HG03196 (cell line): ENCODE results near the gene TPPP2.
"Not testable (repeated sequence)": the region's sequence is repeated elsewhere in the genome, so short reads cannot be mapped to it uniquely, and the experiment has no call there.

Experiments
- ATAC-seq: cut with Tn5 transposase; IDR thresholded peaks from one replicate; pipeline ENCODE4 v1.9.1; 2021; ENCODE audit not compliant: unreplicated experiment

The TPPP2 gene

DNA sequence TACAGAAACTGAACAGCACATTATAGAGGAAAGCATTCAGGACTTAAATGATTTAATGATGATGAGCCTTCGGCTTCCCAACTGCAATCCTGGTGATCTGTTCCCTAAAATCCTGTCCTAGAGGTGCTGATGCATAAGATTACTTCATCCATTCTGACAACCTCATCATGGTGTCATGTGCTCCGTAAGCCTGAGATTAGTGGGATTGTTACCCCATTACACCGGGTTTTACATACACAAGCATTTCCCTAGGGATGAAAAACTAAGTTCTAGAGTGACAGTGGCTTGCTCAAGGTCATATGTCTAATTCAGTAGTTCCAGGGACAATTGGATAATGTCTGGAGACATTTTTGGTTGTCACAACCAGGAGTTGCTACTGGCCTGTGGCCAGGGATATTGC, 7.1 kb downstream of the TPPP2 start:
- ATAC-seq: no peak

DNA sequence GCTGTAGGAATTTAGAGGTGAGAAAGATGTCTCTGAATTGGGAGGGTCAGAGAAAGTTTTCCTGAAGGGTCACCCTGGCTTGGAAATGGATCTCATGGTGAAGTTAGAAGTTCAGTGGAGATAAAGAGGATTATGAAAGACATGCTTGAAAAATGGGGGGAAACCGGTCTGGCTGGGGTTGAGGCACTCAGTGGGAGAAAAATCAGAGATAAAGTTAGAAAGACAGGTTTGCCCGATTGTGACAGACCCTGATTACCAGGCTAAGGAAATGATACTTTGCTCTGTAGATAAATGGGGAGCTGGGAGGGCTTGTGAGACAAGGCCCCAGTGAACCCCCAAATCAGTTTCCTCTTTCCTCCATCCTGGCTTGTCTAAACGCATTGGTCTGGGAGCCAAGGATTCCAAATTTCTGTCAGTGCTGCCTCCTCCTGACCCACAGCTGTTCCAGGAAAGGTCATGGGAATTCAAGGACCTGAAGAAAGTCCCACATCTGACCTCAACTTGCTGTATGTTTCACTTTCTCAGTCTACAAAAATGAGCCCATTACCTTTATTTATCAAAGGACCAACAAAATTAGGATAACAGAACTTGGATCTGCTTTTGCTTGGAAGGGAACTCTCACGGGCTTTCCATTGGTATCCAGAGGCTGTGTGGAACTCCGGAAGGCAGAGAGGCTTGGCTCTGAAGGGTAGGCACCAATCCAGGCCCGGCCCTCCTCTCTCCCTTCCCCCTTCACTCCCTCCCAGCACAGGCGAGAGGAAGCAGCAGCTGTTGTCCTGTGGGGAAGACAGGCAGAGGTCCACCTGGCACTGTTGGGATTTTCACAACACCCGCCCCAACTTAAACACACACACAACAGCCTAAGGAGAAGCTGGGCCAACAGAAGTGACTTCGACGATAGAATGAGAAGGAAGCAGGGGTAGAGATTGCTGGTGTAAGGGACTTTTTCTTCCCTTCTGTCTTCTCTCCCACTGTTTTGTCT, 8.7 kb downstream of the TPPP2 start:
- ATAC-seq: no peak

DNA sequence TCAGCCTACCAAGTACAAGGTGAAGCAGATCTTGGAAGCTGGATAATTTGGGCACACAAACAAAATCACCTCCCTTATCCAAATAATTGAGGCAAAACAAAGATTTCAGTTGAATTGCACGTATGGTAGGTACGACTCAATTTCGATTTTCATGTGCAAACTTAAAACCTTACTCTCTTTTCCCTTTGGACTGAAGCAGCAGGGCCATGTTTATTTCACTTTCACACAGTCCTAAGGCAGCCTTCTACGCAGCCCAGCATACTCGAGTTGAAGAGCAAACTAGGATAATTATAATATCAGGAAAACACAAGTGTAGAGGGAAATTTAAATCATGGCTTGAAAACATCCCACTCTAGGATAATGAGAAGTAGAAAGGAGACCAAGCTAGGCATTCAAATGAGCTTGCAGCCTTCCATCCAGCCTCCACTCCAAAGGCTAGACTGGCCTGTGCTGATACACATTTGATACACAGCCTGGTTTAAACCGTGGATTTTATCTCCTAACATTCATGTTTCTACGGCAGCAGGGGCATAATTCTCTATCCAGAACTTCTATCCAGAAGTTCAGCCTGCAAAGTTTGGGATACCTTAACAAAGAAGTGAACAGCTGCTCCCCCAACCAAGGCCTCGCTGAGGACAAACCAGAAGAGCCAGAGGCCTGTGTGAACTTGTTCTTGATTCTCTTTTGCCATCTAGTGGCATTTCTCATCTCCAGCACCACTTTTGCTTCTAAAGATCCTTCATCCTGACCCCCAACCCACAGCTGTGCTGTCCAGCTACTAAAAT, 9.8 kb downstream of the TPPP2 start:
- ATAC-seq: no peak

DNA sequence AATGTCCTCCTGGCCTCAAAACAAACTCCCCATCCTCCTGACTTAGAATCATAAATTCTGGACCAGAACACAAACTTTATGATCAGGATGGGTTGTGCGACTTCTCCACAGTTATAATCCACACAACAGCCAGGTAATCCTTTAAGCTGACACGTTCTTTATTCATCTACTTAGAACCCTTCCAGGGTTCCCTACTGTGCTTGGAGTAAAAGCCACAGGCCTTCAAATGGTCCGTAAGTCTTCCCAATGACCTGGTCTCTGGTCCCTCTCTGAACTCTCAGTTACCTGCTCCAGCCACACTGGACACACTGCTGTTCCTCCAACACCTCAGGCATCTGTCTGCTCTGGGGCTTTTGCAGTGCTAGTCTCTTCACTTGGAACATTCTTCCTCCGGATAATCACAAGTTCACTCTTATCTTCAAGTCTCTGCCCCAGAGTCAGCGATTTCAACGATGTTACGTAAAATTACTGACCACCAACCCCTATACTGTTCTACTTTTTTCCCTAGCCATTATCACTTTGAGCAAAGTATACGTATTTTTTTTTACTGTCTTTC, 10.4 kb downstream of the TPPP2 start:
- ATAC-seq: no peak

DNA sequence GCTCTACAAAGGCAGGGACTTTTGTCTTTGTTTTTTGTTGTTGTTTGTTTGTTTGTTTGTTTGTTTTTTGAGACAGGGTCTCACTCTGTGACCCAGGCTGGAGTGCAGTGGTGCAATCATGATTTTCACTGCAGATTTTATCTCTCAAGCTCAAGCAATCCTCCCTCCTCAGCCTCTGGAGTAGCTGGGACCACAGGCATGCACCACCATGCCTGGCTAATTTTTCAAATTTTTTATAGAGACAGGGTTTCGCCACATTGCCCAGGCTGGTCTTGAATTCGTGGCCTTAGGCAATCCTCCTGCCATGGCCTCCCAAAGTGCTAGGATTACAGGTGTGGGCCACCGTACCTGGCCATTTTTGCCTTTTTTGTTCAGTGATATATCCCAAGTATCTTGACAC, 10.9 kb downstream of the TPPP2 start:
- ATAC-seq: not testable (repeated sequence)

DNA sequence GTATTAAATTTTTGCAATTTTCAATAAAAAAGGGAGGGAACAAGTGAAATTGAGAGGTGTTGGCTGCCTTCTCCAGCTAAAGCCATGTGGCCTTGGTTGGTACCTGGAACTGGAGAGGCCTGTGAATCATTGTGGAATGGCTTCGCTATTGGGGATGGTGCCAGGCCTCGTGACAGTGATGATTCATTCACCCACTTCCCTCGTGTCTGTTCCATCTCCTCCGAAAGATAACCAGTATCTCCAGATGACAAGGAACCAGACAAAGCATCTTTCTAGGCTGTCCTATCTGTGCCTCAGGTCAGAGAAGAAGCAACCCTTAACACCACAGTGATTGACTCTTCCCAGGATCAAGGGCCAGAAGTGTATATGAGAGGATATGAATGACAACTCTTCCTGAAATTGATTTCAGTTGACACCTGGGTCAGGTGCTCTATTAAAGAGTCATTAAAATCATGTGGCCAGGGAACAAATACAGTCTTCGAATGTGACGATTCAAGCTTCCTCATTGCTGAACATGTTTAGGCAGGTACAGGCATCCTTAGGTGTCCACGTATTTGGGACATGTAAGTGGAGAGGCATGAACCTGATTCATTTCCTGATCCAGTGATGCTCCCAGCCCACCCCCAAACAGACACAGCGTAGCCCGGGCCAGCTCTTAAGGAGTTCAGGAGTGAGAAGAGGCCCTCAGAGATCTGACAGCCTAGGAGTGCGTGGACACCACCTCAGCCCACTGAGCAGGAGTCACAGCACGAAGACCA, 11.8 kb downstream of the TPPP2 start, which contains the start of gene RNASE7:
TSS of gene RNASE7 (plus strand) at position 687 of the 758 bp plus-strand sequence. CDS start 631 bp downstream, outside the sequence.
- no peak for ATAC-seq

- no peak for ATAC-seq
Observed at GRCh38 chr14:21042918-21043317, 12.9 kb downstream of the TPPP2 start.

DNA sequence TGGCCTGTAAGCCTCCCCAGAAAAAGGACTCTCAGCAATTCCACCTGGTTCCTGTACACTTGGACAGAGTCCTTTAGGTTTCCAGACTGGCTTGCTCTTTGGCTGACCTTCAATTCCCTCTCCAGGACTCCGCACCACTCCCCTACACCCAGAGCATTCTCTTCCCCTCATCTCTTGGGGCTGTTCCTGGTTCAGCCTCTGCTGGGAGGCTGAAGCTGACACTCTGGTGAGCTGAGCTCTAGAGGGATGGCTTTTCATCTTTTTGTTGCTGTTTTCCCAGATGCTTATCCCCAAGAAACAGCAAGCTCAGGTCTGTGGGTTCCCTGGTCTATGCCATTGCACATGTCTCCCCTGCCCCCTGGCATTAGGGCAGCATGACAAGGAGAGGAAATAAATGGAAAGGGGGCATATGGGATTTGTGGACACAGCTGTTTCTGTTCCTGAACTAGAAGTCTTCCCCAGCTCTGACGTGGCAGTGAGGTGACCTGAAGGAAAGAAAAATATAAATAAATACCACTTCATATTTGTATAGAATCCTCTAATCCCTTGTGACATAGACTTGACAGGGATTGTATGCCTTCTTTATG, 13.5 kb downstream of the TPPP2 start:
- no peak for ATAC-seq

DNA sequence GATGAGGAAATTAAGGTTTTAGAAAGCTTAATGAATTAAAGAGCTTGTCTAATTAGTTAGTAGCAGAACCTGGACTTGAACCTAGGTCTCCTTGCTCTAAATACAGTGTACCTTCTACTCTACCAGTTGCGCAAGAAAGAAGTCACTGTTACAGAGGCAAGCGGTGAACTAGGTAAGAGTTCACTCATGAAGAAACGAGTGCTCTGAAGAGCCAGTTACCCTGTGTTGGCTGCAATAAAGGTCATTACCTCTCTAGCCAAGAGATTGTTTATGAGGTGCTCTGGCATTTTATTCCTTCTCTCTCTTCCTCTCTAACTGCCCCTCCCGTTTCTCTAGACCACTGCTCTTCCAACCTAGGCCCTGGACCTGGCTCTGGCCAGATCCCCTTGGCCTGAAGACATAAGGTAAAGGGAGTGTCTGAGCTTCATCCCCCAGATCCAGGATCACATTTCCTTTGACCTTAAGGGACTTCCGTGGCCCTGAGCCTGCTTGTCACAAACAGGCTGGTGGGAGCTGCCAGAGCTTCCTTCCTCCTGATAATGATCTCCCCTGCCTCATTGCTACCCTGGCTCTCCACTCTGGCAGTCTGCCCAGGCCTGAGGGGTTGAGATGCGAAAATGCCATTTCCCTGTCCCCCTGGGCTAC, 14.1 kb downstream of the TPPP2 start:
- no peak for ATAC-seq

GRCh38 chr14:21047378-21047781, 17.4 kb downstream of the TPPP2 start:
- no peak for ATAC-seq

- ATAC-seq: no peak
Observed at GRCh38 chr14:21048638-21049037, 18.6 kb downstream of the TPPP2 start.

GRCh38 chr14:21049271-21049673, 19.3 kb downstream of the TPPP2 start:
- no peak for ATAC-seq

DNA sequence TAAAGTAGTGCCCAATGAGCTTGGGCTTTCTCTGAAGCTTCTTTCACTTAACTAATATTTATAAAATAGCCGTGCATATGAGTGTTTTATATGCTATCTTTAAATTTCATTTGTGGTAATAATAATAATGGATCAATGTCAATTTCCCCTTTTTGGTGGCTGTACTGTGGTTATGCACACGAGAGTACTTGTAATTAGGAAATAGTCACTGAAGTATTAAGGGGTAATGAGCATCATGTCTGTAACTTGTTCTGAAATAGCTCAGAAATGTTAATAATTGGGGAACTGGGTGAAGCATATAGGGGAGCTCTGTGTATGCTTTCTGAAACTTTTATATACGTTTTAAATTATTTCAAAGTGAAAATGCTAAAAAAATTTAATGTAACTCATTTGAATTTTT, 20.6 kb downstream of the TPPP2 start:
- no peak for ATAC-seq

DNA sequence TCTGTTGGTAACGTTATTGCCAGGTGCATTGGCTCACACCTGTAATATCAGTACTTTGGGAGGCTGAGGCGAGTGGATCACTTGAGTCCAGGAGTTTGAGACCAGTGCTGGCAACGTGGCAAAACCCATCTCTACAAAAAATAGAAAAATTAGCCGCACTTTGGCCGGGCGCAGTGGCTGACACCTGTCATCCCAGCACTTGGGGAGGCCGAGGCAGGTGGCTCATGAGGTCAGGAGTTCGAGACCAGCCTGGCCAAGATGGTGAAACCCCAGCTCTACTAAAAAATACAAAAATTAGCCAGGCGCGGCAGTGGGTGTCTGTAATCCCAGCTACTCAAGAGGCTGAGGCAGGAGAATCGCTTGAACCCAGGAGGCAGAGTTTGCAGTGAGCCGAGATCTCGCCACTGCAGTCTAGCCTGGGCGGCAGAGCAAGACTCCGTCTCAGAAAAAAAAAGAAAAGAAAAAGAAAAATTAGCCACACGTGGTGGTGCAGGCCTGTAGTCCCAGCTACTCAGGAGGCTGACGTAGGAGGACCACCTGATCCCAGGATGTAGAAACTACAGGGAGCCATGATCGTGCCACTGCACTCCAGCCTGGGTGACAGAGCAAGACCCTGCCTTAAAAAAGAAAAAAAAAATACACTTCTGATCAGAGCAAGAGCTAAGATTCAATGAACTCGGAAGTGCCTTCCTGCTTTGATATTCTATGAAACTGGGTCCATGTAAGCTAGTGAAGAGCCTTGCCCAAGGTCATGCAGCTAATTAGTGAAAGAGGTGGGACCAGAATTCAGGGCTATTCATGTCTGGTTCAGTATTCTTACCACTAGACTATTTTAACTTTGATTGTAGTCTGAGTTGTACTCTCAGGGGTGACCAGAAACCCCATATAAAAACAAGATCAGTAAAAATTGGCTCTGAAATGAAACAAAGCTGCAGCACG, 23.4 kb downstream of the TPPP2 start:
- ATAC-seq: no peak

DNA sequence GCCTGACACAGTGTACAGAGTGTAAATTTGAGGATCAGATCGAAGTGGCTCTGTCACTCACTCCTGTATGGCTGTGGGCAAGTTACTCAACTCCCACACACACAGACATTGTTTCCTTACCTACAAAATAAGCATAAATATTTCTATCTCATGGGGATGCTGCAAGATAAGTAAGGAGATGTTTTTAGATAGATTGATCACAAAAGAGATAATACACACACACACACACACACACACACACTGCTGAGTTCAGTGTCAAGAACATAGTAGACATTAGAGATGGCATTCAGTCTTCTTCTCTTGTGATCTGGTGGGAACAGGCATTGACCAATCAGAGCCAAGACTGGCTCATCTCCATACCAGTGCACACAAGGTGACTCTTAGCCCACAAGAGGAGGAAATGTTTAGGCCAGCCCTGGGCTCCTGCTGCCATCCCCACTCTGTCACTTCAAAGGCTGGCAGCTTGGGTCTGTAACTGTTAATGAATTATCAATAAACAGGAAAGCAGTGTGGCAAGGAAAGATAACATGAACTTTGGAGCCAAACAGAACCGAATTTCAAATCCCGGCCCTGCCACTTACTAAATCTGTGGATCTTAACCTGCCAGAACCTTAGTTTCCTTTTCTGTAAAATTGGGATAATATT, 24.2 kb downstream of the TPPP2 start:
- no peak for ATAC-seq

- ATAC-seq: no peak
Observed at GRCh38 chr14:21054768-21055145, 24.7 kb downstream of the TPPP2 start.

GRCh38 chr14:21055432-21056117, 25.6 kb downstream of the TPPP2 start:
- no peak for ATAC-seq
